ENCODE data around the gene DEXI. TPM values are rescaled to one million over a fixed set of nuclear protein-coding genes. Genes with fewer than 3 reads are reported as not detected.

Gene DEXI
- total and polyA plus RNA-seq, 9 of the 15 experiments (the other 6 are each of a cell fraction or from before 2014, with no cell fraction given), result 2.9 to 40.1 (median 22.0) TPM

DNA sequence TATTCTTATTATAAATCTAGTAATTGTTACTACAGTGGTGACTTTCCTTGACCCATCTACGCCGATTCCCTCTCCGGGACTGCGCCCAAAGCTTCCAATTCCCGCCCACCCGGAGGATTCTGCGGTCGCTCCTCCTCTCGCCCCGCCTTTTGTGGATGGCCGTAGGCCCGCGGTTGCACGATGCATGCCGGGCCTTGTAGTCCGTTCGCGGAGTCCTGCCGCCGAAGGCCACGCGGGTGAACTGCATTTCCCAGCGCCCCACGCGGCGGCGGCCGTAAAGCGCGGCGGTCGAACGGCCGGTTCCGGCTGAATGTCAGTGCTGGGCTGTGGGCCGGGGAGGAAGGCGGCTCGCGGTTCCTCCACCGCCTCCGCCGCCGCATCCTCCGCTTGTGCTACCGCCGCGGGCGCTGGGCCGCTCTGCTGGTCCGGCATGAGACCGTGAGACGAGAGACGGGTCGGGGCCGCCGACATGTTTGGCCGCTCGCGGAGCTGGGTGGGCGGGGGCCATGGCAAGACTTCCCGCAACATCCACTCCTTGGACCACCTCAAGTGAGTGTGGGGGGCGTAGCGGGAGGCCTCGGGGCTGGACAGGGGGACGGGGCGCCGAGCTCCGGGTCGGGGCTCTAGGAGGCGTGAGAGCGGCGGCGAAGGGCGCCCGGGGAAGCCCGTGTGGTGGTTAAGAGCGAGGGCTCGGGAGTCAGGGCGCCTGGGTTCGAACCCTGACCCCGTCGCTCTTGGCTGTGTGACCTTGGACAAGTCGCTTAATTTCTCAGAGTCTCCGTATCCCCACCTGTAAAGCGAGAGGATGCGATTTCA lies 2.2 kb upstream of the DEXI start, which contains the start of gene CLEC16A (continued):
- TF ChIP-seq, protein P1, sequence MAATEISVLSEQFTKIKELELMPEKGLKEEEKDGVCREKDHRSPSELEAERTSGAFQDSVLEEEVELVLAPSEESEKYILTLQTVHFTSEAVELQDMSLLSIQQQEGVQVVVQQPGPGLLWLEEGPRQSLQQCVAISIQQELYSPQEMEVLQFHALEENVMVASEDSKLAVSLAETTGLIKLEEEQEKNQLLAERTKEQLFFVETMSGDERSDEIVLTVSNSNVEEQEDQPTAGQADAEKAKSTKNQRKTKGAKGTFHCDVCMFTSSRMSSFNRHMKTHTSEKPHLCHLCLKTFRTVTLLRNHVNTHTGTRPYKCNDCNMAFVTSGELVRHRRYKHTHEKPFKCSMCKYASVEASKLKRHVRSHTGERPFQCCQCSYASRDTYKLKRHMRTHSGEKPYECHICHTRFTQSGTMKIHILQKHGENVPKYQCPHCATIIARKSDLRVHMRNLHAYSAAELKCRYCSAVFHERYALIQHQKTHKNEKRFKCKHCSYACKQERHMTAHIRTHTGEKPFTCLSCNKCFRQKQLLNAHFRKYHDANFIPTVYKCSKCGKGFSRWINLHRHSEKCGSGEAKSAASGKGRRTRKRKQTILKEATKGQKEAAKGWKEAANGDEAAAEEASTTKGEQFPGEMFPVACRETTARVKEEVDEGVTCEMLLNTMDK (IDR thresholded peaks at IDR 0.05; ENCODE audit: borderline replicate concordance, insufficient read depth, low read depth, low read length, poor library complexity, severe bottlenecking), result peak; percentile 93
- TF ChIP-seq, protein P2, sequence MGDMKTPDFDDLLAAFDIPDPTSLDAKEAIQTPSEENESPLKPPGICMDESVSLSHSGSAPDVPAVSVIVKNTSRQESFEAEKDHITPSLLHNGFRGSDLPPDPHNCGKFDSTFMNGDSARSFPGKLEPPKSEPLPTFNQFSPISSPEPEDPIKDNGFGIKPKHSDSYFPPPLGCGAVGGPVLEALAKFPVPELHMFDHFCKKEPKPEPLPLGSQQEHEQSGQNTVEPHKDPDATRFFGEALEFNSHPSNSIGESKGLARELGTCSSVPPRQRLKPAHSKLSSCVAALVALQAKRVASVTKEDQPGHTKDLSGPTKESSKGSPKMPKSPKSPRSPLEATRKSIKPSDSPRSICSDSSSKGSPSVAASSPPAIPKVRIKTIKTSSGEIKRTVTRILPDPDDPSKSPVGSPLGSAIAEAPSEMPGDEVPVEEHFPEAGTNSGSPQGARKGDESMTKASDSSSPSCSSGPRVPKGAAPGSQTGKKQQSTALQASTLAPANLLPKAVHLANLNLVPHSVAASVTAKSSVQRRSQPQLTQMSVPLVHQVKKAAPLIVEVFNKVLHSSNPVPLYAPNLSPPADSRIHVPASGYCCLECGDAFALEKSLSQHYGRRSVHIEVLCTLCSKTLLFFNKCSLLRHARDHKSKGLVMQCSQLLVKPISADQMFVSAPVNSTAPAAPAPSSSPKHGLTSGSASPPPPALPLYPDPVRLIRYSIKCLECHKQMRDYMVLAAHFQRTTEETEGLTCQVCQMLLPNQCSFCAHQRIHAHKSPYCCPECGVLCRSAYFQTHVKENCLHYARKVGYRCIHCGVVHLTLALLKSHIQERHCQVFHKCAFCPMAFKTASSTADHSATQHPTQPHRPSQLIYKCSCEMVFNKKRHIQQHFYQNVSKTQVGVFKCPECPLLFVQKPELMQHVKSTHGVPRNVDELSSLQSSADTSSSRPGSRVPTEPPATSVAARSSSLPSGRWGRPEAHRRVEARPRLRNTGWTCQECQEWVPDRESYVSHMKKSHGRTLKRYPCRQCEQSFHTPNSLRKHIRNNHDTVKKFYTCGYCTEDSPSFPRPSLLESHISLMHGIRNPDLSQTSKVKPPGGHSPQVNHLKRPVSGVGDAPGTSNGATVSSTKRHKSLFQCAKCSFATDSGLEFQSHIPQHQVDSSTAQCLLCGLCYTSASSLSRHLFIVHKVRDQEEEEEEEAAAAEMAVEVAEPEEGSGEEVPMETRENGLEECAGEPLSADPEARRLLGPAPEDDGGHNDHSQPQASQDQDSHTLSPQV (IDR thresholded peaks at IDR 0.05), result peak; percentile 46; the same call in 1 of the 2 replicates
- TF ChIP-seq HNRNPUL1 (IDR thresholded peaks at IDR 0.05; ENCODE audit: low read length) (no peak), ZEB2 (IDR thresholded peaks at IDR 0.05) (no peak), ELF2 (CRISPR knock-in tag; IDR thresholded peaks at IDR 0.05) (peak; percentile 25; the same call in 1 of the 2 replicates), E2F3 (CRISPR knock-in tag; IDR thresholded peaks at IDR 0.05) (no peak), NCOA6 (IDR thresholded peaks at IDR 0.05) (no peak), SNRNP70 (optimal IDR thresholded peaks at IDR 0.05; ENCODE audit: low read depth, low read length) (no peak), SAFB2 (IDR thresholded peaks at IDR 0.05; ENCODE audit: borderline replicate concordance, low read depth, low read length, severe bottlenecking) (no peak), ELF1 (tag; IDR thresholded peaks at IDR 0.05) (peak; percentile 84), SREBF1 (IDR thresholded peaks at IDR 0.05; ENCODE audit: borderline replicate concordance, low read depth, low read length) (peak; percentile 83; the same call in 1 of the 2 replicates), PML (IDR thresholded peaks at IDR 0.05; ENCODE audit: low read length) (no peak), ZNF197 (CRISPR knock-in tag; IDR thresholded peaks at IDR 0.05; ENCODE audit: low read depth) (no peak), SMC3 (conservative IDR thresholded peaks at IDR 0.05; ENCODE audit: insufficient read depth, low read depth, low read length) (no peak)
- TF ChIP-seq, protein P3, sequence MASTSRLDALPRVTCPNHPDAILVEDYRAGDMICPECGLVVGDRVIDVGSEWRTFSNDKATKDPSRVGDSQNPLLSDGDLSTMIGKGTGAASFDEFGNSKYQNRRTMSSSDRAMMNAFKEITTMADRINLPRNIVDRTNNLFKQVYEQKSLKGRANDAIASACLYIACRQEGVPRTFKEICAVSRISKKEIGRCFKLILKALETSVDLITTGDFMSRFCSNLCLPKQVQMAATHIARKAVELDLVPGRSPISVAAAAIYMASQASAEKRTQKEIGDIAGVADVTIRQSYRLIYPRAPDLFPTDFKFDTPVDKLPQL (IDR thresholded peaks at IDR 0.05; ENCODE audit: extremely low read depth, insufficient read length), result no peak
- TF ChIP-seq, protein P4, sequence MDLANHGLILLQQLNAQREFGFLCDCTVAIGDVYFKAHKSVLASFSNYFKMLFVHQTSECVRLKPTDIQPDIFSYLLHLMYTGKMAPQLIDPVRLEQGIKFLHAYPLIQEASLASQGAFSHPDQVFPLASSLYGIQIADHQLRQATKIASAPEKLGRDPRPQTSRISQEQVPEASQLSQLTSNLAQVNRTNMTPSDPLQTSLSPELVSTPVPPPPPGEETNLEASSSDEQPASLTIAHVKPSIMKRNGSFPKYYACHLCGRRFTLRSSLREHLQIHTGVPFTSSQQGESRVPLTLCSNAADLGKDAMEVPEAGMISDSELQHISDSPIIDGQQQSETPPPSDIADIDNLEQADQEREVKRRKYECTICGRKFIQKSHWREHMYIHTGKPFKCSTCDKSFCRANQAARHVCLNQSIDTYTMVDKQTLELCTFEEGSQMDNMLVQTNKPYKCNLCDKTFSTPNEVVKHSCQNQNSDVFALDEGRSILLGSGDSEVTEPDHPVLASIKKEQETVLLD (IDR thresholded peaks at IDR 0.05), result no peak
- TF ChIP-seq, protein P5, sequence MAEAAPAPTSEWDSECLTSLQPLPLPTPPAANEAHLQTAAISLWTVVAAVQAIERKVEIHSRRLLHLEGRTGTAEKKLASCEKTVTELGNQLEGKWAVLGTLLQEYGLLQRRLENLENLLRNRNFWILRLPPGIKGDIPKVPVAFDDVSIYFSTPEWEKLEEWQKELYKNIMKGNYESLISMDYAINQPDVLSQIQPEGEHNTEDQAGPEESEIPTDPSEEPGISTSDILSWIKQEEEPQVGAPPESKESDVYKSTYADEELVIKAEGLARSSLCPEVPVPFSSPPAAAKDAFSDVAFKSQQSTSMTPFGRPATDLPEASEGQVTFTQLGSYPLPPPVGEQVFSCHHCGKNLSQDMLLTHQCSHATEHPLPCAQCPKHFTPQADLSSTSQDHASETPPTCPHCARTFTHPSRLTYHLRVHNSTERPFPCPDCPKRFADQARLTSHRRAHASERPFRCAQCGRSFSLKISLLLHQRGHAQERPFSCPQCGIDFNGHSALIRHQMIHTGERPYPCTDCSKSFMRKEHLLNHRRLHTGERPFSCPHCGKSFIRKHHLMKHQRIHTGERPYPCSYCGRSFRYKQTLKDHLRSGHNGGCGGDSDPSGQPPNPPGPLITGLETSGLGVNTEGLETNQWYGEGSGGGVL (CRISPR knock-in tag; IDR thresholded peaks at IDR 0.05), result no peak

All from K562 (cell line).